B cell (primary cell): ENCODE measurements around the gene PHACTR4. TPM values are rescaled to one million over a fixed set of nuclear protein-coding genes. Genes with fewer than 3 reads are reported as not detected.
A peak's percentile ranks its signal among the peaks of the same experiment; 100 is the strongest.

ENCODE experiments used
- ATAC-seq: fragments of 200-7000 bp; cut with Tn5 transposase; one replicate; pipeline ENCODE4 v1.10.0; 2021; ENCODE audit warnings: low read depth, mild to moderate bottlenecking, moderate number of reproducible peaks, moderate library complexity
- CTCF ChIA-PET: fragments of 350-600 bp; sonication (Branson Sonifier 250); formaldehyde crosslinking; loops from one replicate; lab custom pipeline; 2021; ENCODE audit warnings: antibody characterized with exemption, inconsistent platforms; lab: Charles Lee
- POLR2A ChIA-PET: fragments of 350-600 bp; sonication (Branson Sonifier 250); formaldehyde crosslinking; loops from one replicate; lab custom pipeline; 2021; ENCODE audit warnings: antibody characterized with exemption; lab: Charles Lee
- DNase-seq: peaks from one replicate; pipeline ENCODE4 v3.0.0; 2013
- H2AFZ ChIP-seq: 2 replicates; pipeline ENCODE4 v1.6.1; 2012; ENCODE audit warnings: mild to moderate bottlenecking, low read depth, low read length; ENCODE audit not compliant: insufficient read depth, poor library complexity, severe bottlenecking
- H3K27ac ChIP-seq, 2 donors: 1 replicate in 1 of 2; 2 replicates in 1 of 2; pipeline ENCODE4 v1.5.1; 2012 to 2013; ENCODE audit warnings: low read length in 2 of 2, mild to moderate bottlenecking in 2 of 2, moderate library complexity in 1 of 2
- H3K27me3 ChIP-seq, 4 experiments: fragments of 200-600 bp in 1 of 4; sonication (generic) in 1 of 4; replicated peaks in 1 of 4; 1 replicate in 2 of 4; 2 replicates in 2 of 4; pipeline versions ENCODE4 v1.6.1 to v1.7.0; 2013 to 2016; ENCODE audit warnings: low read length in 3 of 4, mild to moderate bottlenecking in 2 of 4, mixed read lengths in 1 of 4, moderate library complexity in 1 of 4; ENCODE audit not compliant: insufficient read depth in 4 of 4, control insufficient read depth in 3 of 4; ENCODE audit errors: control extremely low read depth in 1 of 4
- H3K36me3 ChIP-seq, 2 experiments: replicated peaks in 1 of 2; 1 replicate in 1 of 2; 2 replicates in 1 of 2; pipeline versions ENCODE4 v1.6.1 to v1.7.1; 2013; ENCODE audit warnings: low read length in 1 of 2; ENCODE audit not compliant: insufficient read depth in 2 of 2, control insufficient read depth in 1 of 2; ENCODE audit errors: control extremely low read depth in 1 of 2, extremely low read depth in 1 of 2
- H3K4me1 ChIP-seq, 2 donors: fragments of 200-600 bp in 1 of 2; sonication (generic) in 1 of 2; 1 replicate in 1 of 2; 2 replicates in 1 of 2; pipeline versions ENCODE4 v1.5.1 to v1.6.1; 2013 to 2017; ENCODE audit warnings: low read length in 2 of 2; ENCODE audit not compliant: control insufficient read depth in 2 of 2, insufficient read depth in 2 of 2
- H3K4me2 ChIP-seq: replicated peaks from 2 replicates; pipeline ENCODE3; 2012; ENCODE audit warnings: mild to moderate bottlenecking, low read depth, low read length; ENCODE audit not compliant: poor library complexity, severe bottlenecking
- H3K4me3 ChIP-seq, 5 experiments: fragments of 200-600 bp in 1 of 5; sonication (generic) in 1 of 5; 1 replicate in 3 of 5; 2 replicates in 2 of 5; pipeline versions ENCODE4 v1.5.1 to v1.7.0; 2011 to 2016; ENCODE audit warnings: low read length in 4 of 5, mild to moderate bottlenecking in 4 of 5, low read depth in 2 of 5, control low read depth in 1 of 5, moderate library complexity in 1 of 5; ENCODE audit not compliant: insufficient read depth in 1 of 5; ENCODE audit errors: control extremely low read depth in 1 of 5, extremely low read depth in 1 of 5
- H3K79me2 ChIP-seq: fragments of 200-600 bp; sonication (generic); one replicate; pipeline ENCODE4 v1.6.0; 2016; ENCODE audit warnings: low read length; ENCODE audit not compliant: control insufficient read depth, insufficient read depth
- H3K9ac ChIP-seq: fragments of 200-600 bp; sonication (generic); 2 replicates; pipeline ENCODE4 v1.6.1; 2017; ENCODE audit warnings: mild to moderate bottlenecking, low read length, moderate library complexity
- H3K9me3 ChIP-seq, 3 donors: one replicate each; pipeline versions ENCODE4 v1.6.1 to v1.7.1; 2013; ENCODE audit warnings: low read length in 2 of 3; ENCODE audit not compliant: control insufficient read depth in 2 of 3, insufficient read depth in 1 of 3; ENCODE audit errors: control extremely low read depth in 1 of 3
- H4K20me1 ChIP-seq: 2 replicates; pipeline ENCODE4 v1.6.0; 2012; ENCODE audit warnings: mild to moderate bottlenecking, low read length; ENCODE audit not compliant: insufficient read depth, control insufficient read depth, poor library complexity, severe bottlenecking
- H3K27ac Mint-ChIP-seq: one replicate; pipeline ENCODE4 v1.8.0; 2021; ENCODE audit warnings: mixed read lengths
- H3K27me3 Mint-ChIP-seq: one replicate; pipeline ENCODE4 v1.8.0; 2021; ENCODE audit warnings: mixed read lengths
- H3K4me1 Mint-ChIP-seq: one replicate; pipeline ENCODE4 v1.8.0; 2021; ENCODE audit warnings: mixed read lengths
- H3K4me3 Mint-ChIP-seq: one replicate; pipeline ENCODE4 v1.8.0; 2021; ENCODE audit warnings: mixed read lengths
- H3K9me3 Mint-ChIP-seq: one replicate; pipeline ENCODE4 v1.8.0; 2022; ENCODE audit warnings: mixed read lengths; ENCODE audit not compliant: insufficient read depth
- EZH2 ChIP-seq: IDR thresholded peaks from 2 replicates; pipeline ENCODE4 v1.6.1; 2012; ENCODE audit warnings: borderline replicate concordance, low read depth, mild to moderate bottlenecking, moderate library complexity, low read length; ENCODE audit not compliant: insufficient read depth, poor library complexity, severe bottlenecking
- WGBS: methylation state at CpG from one replicate; pipeline ENCODE4 v1.1.5; 2013; ENCODE audit warnings: missing lambda C conversion rate; ENCODE audit not compliant: insufficient coverage; 5-methylcytosine and 5-hydroxymethylcytosine counted together
- intact Hi-C: fragments of 100-400 bp; cut with micrococcal nuclease; formaldehyde crosslinking; loops from one replicate; pipeline ENCODE4 v1.10.0; 2022
- polyA plus RNA-seq: library from polyadenylated mRNA; depleted of rRNA; stranded (reverse); fragments of >200 nt; gene quantifications from 2 replicates; pipeline ENCODE4 v1.2.3, GENCODE V29; 2012
- total RNA-seq, 2 donors: library from RNA; stranded (reverse); fragments of 120-200 nt in 1 of 2; gene quantifications; 1 replicate in 1 of 2; 2 replicates in 1 of 2; pipeline versions ENCODE4 v1.2.3 to v1.2.4, GENCODE V29; 2013 to 2022
- TF ChIP-seq, protein P1 (sequence below): fragments of 200-600 bp; IDR thresholded peaks from one replicate; pipeline ENCODE4 v1.8.0; 2022; ENCODE audit warnings: antibody characterized with exemption, mild to moderate bottlenecking

Gene PHACTR4
- total and polyA plus RNA-seq, 2 donors (not counting 1 experiment from before 2014, with no cell fraction given), result 9.8 to 41.6 TPM

DNA sequence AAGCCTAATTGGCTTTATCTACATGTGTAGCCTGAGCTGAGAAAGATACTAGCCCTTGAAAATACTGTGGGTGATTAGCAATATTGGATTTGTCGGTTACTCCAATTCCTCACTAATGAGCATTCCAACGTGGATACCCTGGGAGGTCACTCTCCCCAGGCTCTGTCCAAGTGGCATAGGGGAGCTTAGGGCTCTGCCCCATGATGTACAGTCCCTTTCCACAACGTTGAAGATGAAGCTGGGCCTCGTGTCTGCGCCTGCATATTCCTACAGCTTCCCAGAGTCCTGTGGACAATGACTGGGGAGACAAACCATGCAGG is 138.9 kb downstream of the PHACTR4 start:
- DNase-seq (no peak), ATAC-seq (no peak)
- Histone ChIP-seq H3K4me1 (peaks cover 47 to 61% of the 10 kb centered on the region in 2 donors), H3K9ac (peak overlapping the region; percentile 86), H3K27me3 (no peaks in the 10 kb centered on the region), H3K79me2 (peaks cover 53% of the 10 kb centered on the region), H3K4me3 (peak overlapping the region; percentile 6 to 84 (median 79)), H3K27ac (peak overlapping the region in 1 of 2 donors; percentile 65), H3K4me2 (peak overlapping the region; percentile 75), H3K9me3 (peaks cover 0 to 5% (median 0%) of the 10 kb centered on the region in 3 donors), H4K20me1 (peaks cover 68% of the 10 kb centered on the region), H2AFZ (no peak overlapping the region), H3K36me3 (peaks cover 22 to 50% of the 10 kb centered on the region in 2 experiments)
- no peak for TF ChIP-seq EZH2
- TF ChIP-seq, protein P1, sequence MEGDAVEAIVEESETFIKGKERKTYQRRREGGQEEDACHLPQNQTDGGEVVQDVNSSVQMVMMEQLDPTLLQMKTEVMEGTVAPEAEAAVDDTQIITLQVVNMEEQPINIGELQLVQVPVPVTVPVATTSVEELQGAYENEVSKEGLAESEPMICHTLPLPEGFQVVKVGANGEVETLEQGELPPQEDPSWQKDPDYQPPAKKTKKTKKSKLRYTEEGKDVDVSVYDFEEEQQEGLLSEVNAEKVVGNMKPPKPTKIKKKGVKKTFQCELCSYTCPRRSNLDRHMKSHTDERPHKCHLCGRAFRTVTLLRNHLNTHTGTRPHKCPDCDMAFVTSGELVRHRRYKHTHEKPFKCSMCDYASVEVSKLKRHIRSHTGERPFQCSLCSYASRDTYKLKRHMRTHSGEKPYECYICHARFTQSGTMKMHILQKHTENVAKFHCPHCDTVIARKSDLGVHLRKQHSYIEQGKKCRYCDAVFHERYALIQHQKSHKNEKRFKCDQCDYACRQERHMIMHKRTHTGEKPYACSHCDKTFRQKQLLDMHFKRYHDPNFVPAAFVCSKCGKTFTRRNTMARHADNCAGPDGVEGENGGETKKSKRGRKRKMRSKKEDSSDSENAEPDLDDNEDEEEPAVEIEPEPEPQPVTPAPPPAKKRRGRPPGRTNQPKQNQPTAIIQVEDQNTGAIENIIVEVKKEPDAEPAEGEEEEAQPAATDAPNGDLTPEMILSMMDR, result no peak
- 0% methylated on average over 1 of the region's 5 CpGs for WGBS
- H3K27me3 Mint-ChIP-seq, result no peaks in the 10 kb centered on the region
- H3K4me3 Mint-ChIP-seq, result peak overlapping the region; percentile 97
- ChIA-PET CTCF (interaction anchor here (0.9 to 4.3 kb wide), 5 partner anchors 9 to 368 kb away, joined by 3 to 24 read pairs (median 8); no protein-coding TSS in a partner anchor), POLR2A (interaction anchor here (0.6 to 1.7 kb wide), 6 partner anchors 8 to 673 kb away, joined by 3 to 4 read pairs (median 4); partner anchors contain the start of gene SRSF4)
- H3K9me3 Mint-ChIP-seq, result no peaks in the 10 kb centered on the region
- intact Hi-C loops, result loop anchor here (5.0 kb wide), 2 partner anchors 379 to 674 kb away; partner anchors contain the start of gene SRSF4
- peaks cover 59% of the 10 kb centered on the region for H3K4me1 Mint-ChIP-seq
- peak overlapping the region; percentile 98 for H3K27ac Mint-ChIP-seq

DNA sequence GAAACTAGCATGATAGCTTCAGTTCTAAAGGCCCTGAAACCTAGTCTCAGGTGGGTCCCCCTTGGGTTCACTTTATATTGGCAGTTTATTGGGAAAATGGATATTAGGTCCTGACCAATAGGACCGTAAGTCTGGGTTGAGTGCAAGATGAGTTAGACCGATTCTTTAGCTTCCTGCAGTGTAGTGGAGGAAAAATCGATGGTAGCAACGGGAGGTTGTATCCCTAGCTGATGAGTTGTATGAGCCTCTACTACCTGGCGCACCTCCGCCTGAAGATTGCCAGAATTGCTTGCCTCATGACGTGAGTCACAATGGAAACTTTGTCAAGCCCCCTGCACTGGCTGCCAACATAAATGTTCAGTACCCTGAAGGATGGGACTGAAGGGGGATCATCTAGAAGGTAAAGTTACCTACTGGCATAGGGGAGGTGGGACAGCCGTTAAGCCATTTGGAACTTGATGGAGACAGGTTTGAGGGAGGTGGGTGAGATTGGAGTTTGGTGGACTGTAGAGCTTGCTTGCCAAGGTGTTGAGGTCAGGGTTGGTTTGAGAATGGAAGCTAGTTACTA is 140.2 kb downstream of the PHACTR4 start:
- Histone ChIP-seq H3K27me3 (no peaks in the 10 kb centered on the region), H3K4me3 (peak overlapping the region in 2 of 5 experiments; percentile 15 to 19), H3K9ac (peak overlapping the region; percentile 33), H3K79me2 (peaks cover 53% of the 10 kb centered on the region), H4K20me1 (peaks cover 76% of the 10 kb centered on the region), H3K9me3 (peaks cover 0 to 2% (median 0%) of the 10 kb centered on the region in 3 donors), H3K4me2 (peak overlapping the region; percentile 75), H2AFZ (no peak overlapping the region), H3K4me1 (peaks cover 47 to 61% of the 10 kb centered on the region in 2 donors), H3K27ac (peak overlapping the region; percentile 11 to 65), H3K36me3 (peaks cover 22 to 60% of the 10 kb centered on the region in 2 experiments)
- TF ChIP-seq EZH2, result no peak
- TF ChIP-seq, protein P1, result no peak
- intact Hi-C loops, result loop anchor here (5.0 kb wide), 2 partner anchors 378 to 673 kb away; partner anchors contain the start of gene SRSF4
- H3K27ac Mint-ChIP-seq, result peak overlapping the region; percentile 88
- WGBS, result 57% methylated on average over 8 of the region's 8 CpGs
- POLR2A ChIA-PET, result interaction anchor here (0.5 to 1.7 kb wide), 4 partner anchors 71 to 375 kb away, joined by 4 to 7 read pairs (median 4); no protein-coding TSS in a partner anchor
- DNase-seq (no peak), ATAC-seq (no peak)
- no peaks in the 10 kb centered on the region for H3K27me3 Mint-ChIP-seq
- no peaks in the 10 kb centered on the region for H3K9me3 Mint-ChIP-seq
- peaks cover 61% of the 10 kb centered on the region for H3K4me1 Mint-ChIP-seq
- peak overlapping the region; percentile 97 for H3K4me3 Mint-ChIP-seq
- CTCF ChIA-PET, result interaction anchor here (0.5 to 3.8 kb wide), 5 partner anchors 60 to 544 kb away, joined by 4 to 13 read pairs (median 4); no protein-coding TSS in a partner anchor
